Caco-2 (cell line): ENCODE measurements around the gene UBE2O. TPM values are rescaled to one million over a fixed set of nuclear protein-coding genes. Genes with fewer than 3 reads are reported as not detected.
"Not testable (repeated sequence)": the region's sequence is repeated elsewhere in the genome, so short reads cannot be mapped to it uniquely, and the experiment has no call there.

Experiments used
- BruUV-seq: library from RNA; stranded (reverse); fragments of 400-500 nt; replicated peaks from 2 replicates; lab custom pipeline; 2021; lab: Mats Ljungman, UMichigan
- CTCF ChIA-PET: fragments of 300-600 bp; sonication (Branson Sonifier 250); formaldehyde crosslinking; loops from one replicate; lab custom pipeline; 2022; ENCODE audit warnings: antibody characterized with exemption; lab: Charles Lee
- POLR2A ChIA-PET: fragments of 300-600 bp; sonication (Branson Sonifier 250); formaldehyde crosslinking; loops from one replicate; lab custom pipeline; 2022; ENCODE audit warnings: antibody characterized with exemption; lab: Charles Lee
- DNase-seq, 2 experiments: peaks; one replicate each; pipeline versions ENCODE4 v3.0.0 to v3.0.0-alpha.2; 2020 to 2022
- H3K27me3 ChIP-seq: replicated peaks from 2 replicates; pipeline ENCODE4 v1.6.0; 2011; ENCODE audit warnings: low read length; ENCODE audit not compliant: control insufficient read depth, insufficient read depth
- H3K36me3 ChIP-seq: 2 replicates; pipeline ENCODE4 v1.5.1; 2011; ENCODE audit warnings: low read length; ENCODE audit not compliant: control insufficient read depth, insufficient read depth
- H3K4me1 ChIP-seq: fragments of 250-450 bp; sonication (Bioruptor Pico); 2 replicates; pipeline ENCODE4 v1.5.1; 2020; ENCODE audit warnings: mild to moderate bottlenecking
- H3K4me3 ChIP-seq: 2 replicates; pipeline ENCODE4 v1.5.1; 2011; ENCODE audit warnings: low read depth, mild to moderate bottlenecking, control low read depth, low read length
- H3K9me3 ChIP-seq: fragments of 250-450 bp; sonication (Bioruptor Pico); 2 replicates; pipeline ENCODE4 v1.5.1; 2020; ENCODE audit warnings: mild to moderate bottlenecking, moderate library complexity
- H3K27ac Mint-ChIP-seq: one replicate; pipeline ENCODE4 v1.8.0; 2022; ENCODE audit warnings: mixed read lengths; ENCODE audit not compliant: unreplicated experiment
- H3K27me3 Mint-ChIP-seq: one replicate; pipeline ENCODE4 v1.8.0; 2022; ENCODE audit warnings: mixed read lengths; ENCODE audit not compliant: insufficient read depth, unreplicated experiment
- H3K36me3 Mint-ChIP-seq: one replicate; pipeline ENCODE4 v1.8.0; 2022; ENCODE audit warnings: mild to moderate bottlenecking, mixed read lengths; ENCODE audit not compliant: insufficient read depth, unreplicated experiment
- H3K4me1 Mint-ChIP-seq: one replicate; pipeline ENCODE4 v1.8.0; 2022; ENCODE audit warnings: low read depth, mixed read lengths; ENCODE audit not compliant: unreplicated experiment
- H3K4me3 Mint-ChIP-seq: one replicate; pipeline ENCODE4 v1.8.0; 2022; ENCODE audit warnings: mild to moderate bottlenecking, moderate library complexity, mixed read lengths; ENCODE audit not compliant: unreplicated experiment
- H3K9me3 Mint-ChIP-seq: one replicate; pipeline ENCODE4 v1.8.0; 2022; ENCODE audit warnings: mixed read lengths; ENCODE audit not compliant: unreplicated experiment
- CTCF ChIP-seq, 2 experiments: fragments of 200-600 bp in 1 of 2; IDR thresholded peaks; 1 replicate in 1 of 2; 2 replicates in 1 of 2; pipeline versions ENCODE4 v1.5.1 to v1.8.0; 2011 to 2022; ENCODE audit warnings: antibody characterized with exemption in 1 of 2, control low read depth in 1 of 2, inconsistent platforms in 1 of 2, low read depth in 1 of 2, low read length in 1 of 2, mild to moderate bottlenecking in 1 of 2, moderate library complexity in 1 of 2; ENCODE audit not compliant: insufficient read depth in 1 of 2, severe bottlenecking in 1 of 2, unreplicated experiment in 1 of 2
- intact Hi-C: fragments of 100-400 bp; cut with micrococcal nuclease; formaldehyde crosslinking; loops from one replicate; pipeline ENCODE4 v1.10.0; 2022; ENCODE audit not compliant: unreplicated experiment
- total RNA-seq: library from RNA; stranded (reverse); gene quantifications from 2 replicates; pipeline ENCODE4 v1.2.3, GENCODE V29; 2022

UBE2O gene
- total RNA-seq, 1 experiment from 2014 or later = 37.6 TPM

GRCh38 chr17:76353004-76353598 lies 99.9 kb downstream of the UBE2O start:
- intact Hi-C loops = loop anchor here (1.0 to 2.0 kb wide), 2 partner anchors 12 to 30 kb away; no protein-coding TSS in a partner anchor
- peaks cover 3% of the 10 kb centered on the region; the same call in 1 of the 2 replicates for H3K9me3 ChIP-seq
- H3K36me3 ChIP-seq = no peaks in the 10 kb centered on the region
- H3K4me1 ChIP-seq = peaks cover 15% of the 10 kb centered on the region
- no peaks in the 10 kb centered on the region for H3K27me3 Mint-ChIP-seq
- peaks cover 10% of the 10 kb centered on the region for H3K4me1 Mint-ChIP-seq
- H3K9me3 Mint-ChIP-seq = no peaks in the 10 kb centered on the region
- H3K4me3 ChIP-seq = peak overlapping the region; percentile 83
- peaks cover 6% of the 10 kb centered on the region for H3K36me3 Mint-ChIP-seq
- peak in 1 of 2 experiments; percentile 52 for DNase-seq
- BruUV-seq = no TSS peak
- ChIA-PET POLR2A (interaction anchor here (0.8 to 1.8 kb wide), 6 partner anchors 18 to 573 kb away, joined by 3 to 7 read pairs (median 4); partner anchors contain the start of genes FBF1 and SRP68), CTCF (interaction anchor here (0.6 to 3.2 kb wide), 11 partner anchors 12 to 373 kb away, joined by 3 to 22 read pairs (median 4); partner anchors contain the start of gene SPHK1)
- TF ChIP-seq CTCF (IDR thresholded peaks at IDR 0.05; ENCODE audit: insufficient read depth in 1 of 2, low read depth in 1 of 2, low read length in 1 of 2, severe bottlenecking in 1 of 2, unreplicated experiment in 1 of 2) = no peak
- no peaks in the 10 kb centered on the region for H3K27me3 ChIP-seq
- H3K27ac Mint-ChIP-seq = peak overlapping the region; percentile 90
- H3K4me3 Mint-ChIP-seq = peak overlapping the region; percentile 94

- peaks cover 10% of the 10 kb centered on the region for H3K4me1 Mint-ChIP-seq
- Histone ChIP-seq H3K27me3 (no peaks in the 10 kb centered on the region), H3K4me1 (peaks cover 15% of the 10 kb centered on the region), H3K4me3 (no peak overlapping the region), H3K9me3 (peaks cover 3% of the 10 kb centered on the region; the same call in 1 of the 2 replicates), H3K36me3 (peaks cover 1% of the 10 kb centered on the region)
- peak overlapping the region; percentile 69 for H3K27ac Mint-ChIP-seq
- no peaks in the 10 kb centered on the region for H3K27me3 Mint-ChIP-seq
- no peaks in the 10 kb centered on the region for H3K9me3 Mint-ChIP-seq
- no peak for TF ChIP-seq CTCF (IDR thresholded peaks at IDR 0.05; ENCODE audit: insufficient read depth in 1 of 2, low read depth in 1 of 2, low read length in 1 of 2, severe bottlenecking in 1 of 2, unreplicated experiment in 1 of 2)
- H3K4me3 Mint-ChIP-seq = peak overlapping the region; percentile 94
- POLR2A ChIA-PET = interaction anchor here (0.6 to 0.7 kb wide), 2 partner anchors 57 to 95 kb away, joined by 3 to 5 read pairs; no protein-coding TSS in a partner anchor
- no TSS peak for BruUV-seq
- DNase-seq = no peak
- CTCF ChIA-PET = interaction anchor here (1.0 to 3.2 kb wide), 3 partner anchors 34 to 72 kb away, joined by 3 to 22 read pairs (median 5); partner anchors contain the start of gene SPHK1
- H3K36me3 Mint-ChIP-seq = peaks cover 20% of the 10 kb centered on the region
- intact Hi-C loops = loop anchor here (2.0 kb wide), 1 partner anchor 31 kb away; no protein-coding TSS in a partner anchor
Measured at GRCh38 chr17:76351526-76352071, 101.4 kb downstream of the UBE2O start.

GRCh38 chr17:76350463-76350862 lies 102.5 kb downstream of the UBE2O start:
- no peak for TF ChIP-seq CTCF (IDR thresholded peaks at IDR 0.05; ENCODE audit: insufficient read depth in 1 of 2, low read depth in 1 of 2, low read length in 1 of 2, severe bottlenecking in 1 of 2, unreplicated experiment in 1 of 2)
- ChIA-PET POLR2A (no interaction called here), CTCF (no interaction called here)
- Mint-ChIP-seq H3K27ac (no peak overlapping the region), H3K4me3 (no peak overlapping the region), H3K27me3 (no peaks in the 10 kb centered on the region), H3K36me3 (peaks cover 31% of the 10 kb centered on the region), H3K9me3 (no peaks in the 10 kb centered on the region), H3K4me1 (peaks cover 10% of the 10 kb centered on the region)
- intact Hi-C loops = no loop called here
- Histone ChIP-seq H3K4me3 (no peak overlapping the region), H3K9me3 (peaks cover 3% of the 10 kb centered on the region; the same call in 1 of the 2 replicates), H3K4me1 (peaks cover 15% of the 10 kb centered on the region), H3K36me3 (peaks cover 1% of the 10 kb centered on the region), H3K27me3 (no peaks in the 10 kb centered on the region)
- no TSS peak for BruUV-seq
- no peak for DNase-seq

GRCh38 chr17:76346936-76347335 lies 106.0 kb downstream of the UBE2O start:
- H3K27me3 ChIP-seq, POLR2A ChIA-PET, CTCF ChIA-PET, H3K4me1 Mint-ChIP-seq, H3K4me1 ChIP-seq, H3K9me3 ChIP-seq, H3K36me3 ChIP-seq, BruUV-seq, intact Hi-C loops, H3K27ac Mint-ChIP-seq, H3K4me3 ChIP-seq, H3K4me3 Mint-ChIP-seq, H3K27me3 Mint-ChIP-seq, DNase-seq, H3K9me3 Mint-ChIP-seq: not testable (repeated sequence)
- H3K36me3 Mint-ChIP-seq = peaks cover 39% of the 10 kb centered on the region
